Left ventricle myocardium inferior (tissue), 1 donor: ENCODE data around the gene IGFN1. TPM values are rescaled to one million over a fixed set of nuclear protein-coding genes. Genes with fewer than 3 reads are reported as not detected.

ENCODE experiments used
- DNase-seq: peaks from one replicate; pipeline ENCODE4 v3.0.0-alpha.2; 2020
- H3K27ac ChIP-seq: fragments of 200-600 bp; replicated peaks from 2 replicates; pipeline ENCODE4 v1.8.0; 2021
- H3K27me3 ChIP-seq: fragments of 200-600 bp; 2 replicates; pipeline ENCODE4 v1.8.0; 2021; ENCODE audit warnings: low read depth
- H3K36me3 ChIP-seq: fragments of 200-600 bp; 2 replicates; pipeline ENCODE4 v1.8.0; 2021
- H3K4me1 ChIP-seq: fragments of 200-600 bp; 2 replicates; pipeline ENCODE4 v1.8.0; 2021
- H3K4me3 ChIP-seq: fragments of 200-600 bp; 2 replicates; pipeline ENCODE4 v1.8.0; 2021; ENCODE audit warnings: mild to moderate bottlenecking, moderate library complexity
- H3K9me3 ChIP-seq: fragments of 200-600 bp; replicated peaks from 2 replicates; pipeline ENCODE4 v1.8.0; 2021
- CTCF ChIP-seq: fragments of 200-600 bp; IDR thresholded peaks from 2 replicates; pipeline ENCODE4 v1.8.0; 2021; ENCODE audit warnings: antibody characterized with exemption, mild to moderate bottlenecking, borderline replicate concordance
- intact Hi-C: fragments of 100-400 bp; cut with micrococcal nuclease; formaldehyde crosslinking; loops from one replicate; pipeline ENCODE4 v1.11.0; 2022
- total RNA-seq: library from RNA; stranded (reverse); fragmentation: NEBNext Ultra II Directional; extraction: Animal tissue kit (Norgen Biotek cat#: 25700); gene quantifications from one replicate; pipeline ENCODE4 v1.2.1, GENCODE V29; 2021
- donor health status: DM: no; HTN: yes; CAD: no; lungs with severe emphysema.

The IGFN1 gene
- total RNA-seq, 1 donor from 2014 or later = not detected

GRCh38 chr1:201147396-201148015, 43.1 kb upstream of the IGFN1 start:
- Histone ChIP-seq H3K27ac (no peak overlapping the region), H3K9me3 (no peaks in the 10 kb centered on the region), H3K4me1 (no peaks in the 10 kb centered on the region), H3K4me3 (no peak overlapping the region), H3K36me3 (peaks cover 73% of the 10 kb centered on the region), H3K27me3 (no peaks in the 10 kb centered on the region)
- intact Hi-C loops = no loop called here
- DNase-seq = no peak
- TF ChIP-seq CTCF = no peak

DNA sequence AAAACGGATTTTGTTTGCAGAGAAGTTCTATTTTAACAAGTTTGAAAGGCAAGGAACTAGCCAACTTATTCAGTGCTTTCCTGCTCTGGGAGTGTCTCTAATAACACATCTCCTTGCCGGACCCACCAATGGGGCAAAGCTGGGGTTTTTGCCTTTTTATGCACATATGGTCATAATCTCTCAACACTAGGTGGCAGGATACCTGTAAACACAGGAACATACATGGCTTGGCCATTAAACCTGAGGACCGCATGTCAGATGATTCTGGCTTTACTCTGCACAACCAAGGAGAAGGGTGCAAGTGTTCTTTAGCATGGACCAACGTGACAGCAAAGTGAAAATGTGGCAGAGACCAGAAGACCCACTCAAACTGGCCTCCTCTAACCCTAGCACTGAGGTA, 41.2 kb upstream of the IGFN1 start:
- intact Hi-C loops = no loop called here
- TF ChIP-seq CTCF = peak; percentile 40
- H3K36me3 ChIP-seq = peaks cover 54% of the 10 kb centered on the region

GRCh38 chr1:201153474-201154388, 36.9 kb upstream of the IGFN1 start:
- H3K9me3 ChIP-seq = no peaks in the 10 kb centered on the region
- intact Hi-C loops = no loop called here
- no peak for DNase-seq
- H3K36me3 ChIP-seq = peaks cover 25% of the 10 kb centered on the region
- H3K4me1 ChIP-seq = peaks cover 26% of the 10 kb centered on the region
- H3K4me3 ChIP-seq = peak overlapping the region; percentile 85
- no peaks in the 10 kb centered on the region for H3K27me3 ChIP-seq
- H3K27ac ChIP-seq = peak overlapping the region; percentile 69
- no peak for TF ChIP-seq CTCF

More for the DNA sequence above, 41.2 kb upstream of the IGFN1 start:
- Histone ChIP-seq H3K9me3 (no peaks in the 10 kb centered on the region), H3K27me3 (no peaks in the 10 kb centered on the region), H3K27ac (no peak overlapping the region), H3K4me1 (peaks cover 17% of the 10 kb centered on the region), H3K4me3 (no peak overlapping the region)
- DNase-seq = no peak

- Histone ChIP-seq H3K27me3 (no peaks in the 10 kb centered on the region), H3K36me3 (peaks cover 21% of the 10 kb centered on the region), H3K4me1 (peaks cover 26% of the 10 kb centered on the region), H3K9me3 (no peaks in the 10 kb centered on the region), H3K4me3 (peak within 1 kb of the TSS; percentile 85), H3K27ac (peak within 1 kb of the TSS; percentile 69)
- DNase-seq = peak; percentile 96
- intact Hi-C loops = no loop called here
- no peak for TF ChIP-seq CTCF
Measured at GRCh38 chr1:201154389-201155165, 36.0 kb upstream of the IGFN1 start, which contains the start of gene TMEM9. TSS of gene TMEM9 (minus strand) at chr1:201154474. CDS start at chr1:201153923, 551 bp downstream.

DNA sequence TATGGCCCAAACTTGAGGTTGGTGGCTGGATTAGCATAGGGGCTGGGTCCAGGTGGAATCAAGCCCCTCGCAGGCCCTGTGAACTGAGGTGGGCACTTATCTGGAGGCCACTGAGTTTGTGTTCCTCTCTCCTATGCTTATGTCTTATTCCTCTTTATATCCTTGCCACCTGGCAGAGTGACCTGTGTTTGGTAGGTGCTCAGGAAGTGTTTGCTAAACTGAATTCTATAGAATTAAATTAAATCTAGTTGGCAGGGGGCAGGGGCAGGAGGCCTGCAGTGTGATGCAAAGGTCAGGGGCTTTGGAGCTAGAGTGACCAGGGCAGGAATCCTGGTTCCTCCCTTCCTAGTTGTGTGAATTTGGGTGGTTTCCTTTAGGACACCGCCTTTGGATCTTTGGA, 35.3 kb upstream of the IGFN1 start:
- H3K9me3 ChIP-seq = no peaks in the 10 kb centered on the region
- H3K4me3 ChIP-seq = no peak overlapping the region
- H3K27ac ChIP-seq = no peak overlapping the region
- intact Hi-C loops = no loop called here
- DNase-seq = no peak
- TF ChIP-seq CTCF = no peak
- H3K4me1 ChIP-seq = peaks cover 26% of the 10 kb centered on the region
- H3K27me3 ChIP-seq = no peaks in the 10 kb centered on the region
- H3K36me3 ChIP-seq = peaks cover 15% of the 10 kb centered on the region
